HepG2 (cell line): ENCODE results near the gene PHACTR3. TPM values are rescaled to one million over a fixed set of nuclear protein-coding genes. Genes with fewer than 3 reads are reported as not detected.

Experiments used
- HNF1A ChIP-seq, 2 experiments: sonication (generic) in 1 of 2; formaldehyde crosslinking in 1 of 2; IDR thresholded peaks; 2 replicates each; pipeline versions ENCODE4 v1.4.0 to v1.6.1; 2016 to 2020; ENCODE audit warnings: borderline replicate concordance in 1 of 2, low read depth in 1 of 2, mild to moderate bottlenecking in 1 of 2, missing genetic modification reagents in 1 of 2
- ZBTB34 ChIP-seq: sonication (generic); formaldehyde crosslinking; IDR thresholded peaks from 2 replicates; pipeline ENCODE4 v1.8.0; 2022; ENCODE audit warnings: mild to moderate bottlenecking, missing genetic modification reagents
- ZNF142 ChIP-seq: sonication (generic); formaldehyde crosslinking; IDR thresholded peaks from 2 replicates; pipeline ENCODE4 v1.4.0; 2020; ENCODE audit warnings: missing genetic modification reagents
- ZNF83 ChIP-seq: sonication (generic); formaldehyde crosslinking; IDR thresholded peaks from 2 replicates; pipeline ENCODE4 v1.4.0; 2020; ENCODE audit warnings: missing genetic modification reagents, mild to moderate bottlenecking, borderline replicate concordance
- polyA plus RNA-seq, 8 experiments: library from polyadenylated mRNA; depleted of rRNA in 3 of 8; stranded (reverse) in 7 of 8; unstranded in 1 of 8; fragments of >200 nt; fragmentation: Illumina TruSeq in 4 of 8; extraction: Trizol in 4 of 8; gene quantifications; 2 replicates each; pipeline versions ENCODE4 v1.2.1 to v1.2.3, GENCODE V29; 2011 to 2016; ENCODE audit warnings: low read depth in 4 of 8, missing spikeins in 1 of 8, mixed read lengths in 1 of 8; ENCODE audit not compliant: insufficient read depth in 1 of 8
- total RNA-seq, 5 experiments: library from RNA; depleted of rRNA; stranded (reverse); fragments of >200 nt; fragmentation: Illumina TruSeq; extraction: Trizol; gene quantifications; 2 replicates each; pipeline ENCODE4 v1.2.3, GENCODE V29; 2016; ENCODE audit warnings: low read depth in 1 of 5

The PHACTR3 gene
- total and polyA plus RNA-seq, 2 of the 13 experiments (the other 11 are each of a cell fraction or from before 2014, with no cell fraction given) = not detected

- no peak for TF ChIP-seq HNF1A (IDR thresholded peaks at IDR 0.05; ENCODE audit: low read depth)
- TF ChIP-seq HNF1A (CRISPR knock-in tag; IDR thresholded peaks at IDR 0.05; ENCODE audit: borderline replicate concordance) = no peak
- no peak for TF ChIP-seq ZNF142 (CRISPR knock-in tag)
- TF ChIP-seq ZNF83 (CRISPR knock-in tag) = no peak
- TF ChIP-seq ZBTB34 (CRISPR knock-in tag) = no peak
Measured at GRCh38 chr20:59857966-59858365, 253.6 kb downstream of the PHACTR3 start (continued).
